Measurements from ENCODE around the gene B4GALT4. TPM values are rescaled to one million over a fixed set of nuclear protein-coding genes. Genes with fewer than 3 reads are reported as not detected.
"Not testable (repeated sequence)": the region's sequence is repeated elsewhere in the genome, so short reads cannot be mapped to it uniquely, and the experiment has no call there.

Gene B4GALT4
- total RNA-seq, 1 experiment from 2014 or later = 17.7 TPM

- no peak for DNase-seq
- Histone ChIP-seq H3K27me3 (no peaks in the 10 kb centered on the region), H3K36me3 (no peaks in the 10 kb centered on the region), H3K4me3 (no peak overlapping the region), H3K9me3 (no peaks in the 10 kb centered on the region; the same call in 1 of the 2 replicates)
Measured at GRCh38 chr3:119184111-119184510, 56.6 kb downstream of the B4GALT4 start.

- H3K36me3 ChIP-seq = no peaks in the 10 kb centered on the region
- peak; percentile 55 for DNase-seq
- no peaks in the 10 kb centered on the region for H3K27me3 ChIP-seq
- H3K9me3 ChIP-seq = no peaks in the 10 kb centered on the region; the same call in 1 of the 2 replicates
- no peak overlapping the region for H3K4me3 ChIP-seq
Measured at GRCh38 chr3:119181765-119182164, 58.9 kb downstream of the B4GALT4 start.

- H3K9me3 ChIP-seq = no peaks in the 10 kb centered on the region; the same call in 1 of the 2 replicates
Measured at GRCh38 chr3:119177321-119177720, 63.4 kb downstream of the B4GALT4 start.

GRCh38 chr3:119176778-119177177 is 63.9 kb downstream of the B4GALT4 start:
- DNase-seq = no peak
- Histone ChIP-seq H3K27me3 (no peaks in the 10 kb centered on the region), H3K36me3 (no peaks in the 10 kb centered on the region), H3K9me3 (no peaks in the 10 kb centered on the region; the same call in 1 of the 2 replicates), H3K4me3 (no peak overlapping the region)

More at GRCh38 chr3:119177321-119177720, 63.4 kb downstream of the B4GALT4 start:
- H3K4me3 ChIP-seq = no peak overlapping the region
- no peaks in the 10 kb centered on the region for H3K36me3 ChIP-seq
- DNase-seq = no peak
- no peaks in the 10 kb centered on the region for H3K27me3 ChIP-seq

- no peak overlapping the region for H3K4me3 ChIP-seq
- no peaks in the 10 kb centered on the region for H3K27me3 ChIP-seq
- DNase-seq = peak; percentile 24
- H3K9me3 ChIP-seq = no peaks in the 10 kb centered on the region; the same call in 1 of the 2 replicates
- H3K36me3 ChIP-seq = no peaks in the 10 kb centered on the region
Measured at GRCh38 chr3:119175872-119176756, 64.6 kb downstream of the B4GALT4 start.

- H3K4me3 ChIP-seq = no peak within 1 kb of the TSS
- DNase-seq = no peak
- H3K9me3 ChIP-seq = no peaks in the 10 kb centered on the region
- no peaks in the 10 kb centered on the region for H3K27me3 ChIP-seq
- H3K36me3 ChIP-seq = no peaks in the 10 kb centered on the region
Measured at GRCh38 chr3:119173325-119173724, 67.4 kb downstream of the B4GALT4 start, which contains the start of gene UPK1B. Gene UPK1B, plus strand, starts transcription at chr3:119173598. Its CDS starts 13,144 bp downstream, at chr3:119186742.

- no peaks in the 10 kb centered on the region for H3K9me3 ChIP-seq
- H3K27me3 ChIP-seq = no peaks in the 10 kb centered on the region
- H3K4me3 ChIP-seq = no peak overlapping the region
- H3K36me3 ChIP-seq = no peaks in the 10 kb centered on the region
- DNase-seq = no peak
Measured at GRCh38 chr3:119170821-119171220, 69.9 kb downstream of the B4GALT4 start.

GRCh38 chr3:119164745-119165144 is 75.9 kb downstream of the B4GALT4 start:
- H3K9me3 ChIP-seq, H3K36me3 ChIP-seq, H3K4me3 ChIP-seq, DNase-seq, H3K27me3 ChIP-seq: not testable (repeated sequence)

Other genes starting within 250 kb of the B4GALT4 start
- 0.20 TPM in 1 of 2 replicates, not detected in the other for gene IGSF11, start 206.0 kb downstream of the B4GALT4 start, total RNA-seq (2014; rRNA removed; shearing (Covaris generic); ENCODE audit: low replicate concordance)
- not detected in 2 replicates for gene TEX55, start 94.7 kb downstream of the B4GALT4 start, total RNA-seq (2014; rRNA removed; shearing (Covaris generic); ENCODE audit: low replicate concordance)
- gene UPK1B, start 67.3 kb downstream of the B4GALT4 start, total RNA-seq (2014; rRNA removed; shearing (Covaris generic); ENCODE audit: low replicate concordance) = not detected in 2 replicates
- 4.2 and 5.0 TPM in 2 replicates for gene ARHGAP31, start 53.5 kb upstream of the B4GALT4 start, total RNA-seq (2014; rRNA removed; shearing (Covaris generic); ENCODE audit: low replicate concordance)
- gene TMEM39A, start 222.7 kb upstream of the B4GALT4 start, total RNA-seq (2014; rRNA removed; shearing (Covaris generic); ENCODE audit: low replicate concordance) = 27.9 and 37.9 TPM in 2 replicates
- 12.4 and 24.8 TPM in 2 replicates for gene POGLUT1, start 228.1 kb upstream of the B4GALT4 start, total RNA-seq (2014; rRNA removed; shearing (Covaris generic); ENCODE audit: low replicate concordance)

All from MG63 (cell line).